ENCODE results near the gene CCM2.

Gene CCM2

GRCh38 chr7:45068236-45069023 is 68.4 kb downstream of the CCM2 start:
- DNase-seq = no peak

DNA sequence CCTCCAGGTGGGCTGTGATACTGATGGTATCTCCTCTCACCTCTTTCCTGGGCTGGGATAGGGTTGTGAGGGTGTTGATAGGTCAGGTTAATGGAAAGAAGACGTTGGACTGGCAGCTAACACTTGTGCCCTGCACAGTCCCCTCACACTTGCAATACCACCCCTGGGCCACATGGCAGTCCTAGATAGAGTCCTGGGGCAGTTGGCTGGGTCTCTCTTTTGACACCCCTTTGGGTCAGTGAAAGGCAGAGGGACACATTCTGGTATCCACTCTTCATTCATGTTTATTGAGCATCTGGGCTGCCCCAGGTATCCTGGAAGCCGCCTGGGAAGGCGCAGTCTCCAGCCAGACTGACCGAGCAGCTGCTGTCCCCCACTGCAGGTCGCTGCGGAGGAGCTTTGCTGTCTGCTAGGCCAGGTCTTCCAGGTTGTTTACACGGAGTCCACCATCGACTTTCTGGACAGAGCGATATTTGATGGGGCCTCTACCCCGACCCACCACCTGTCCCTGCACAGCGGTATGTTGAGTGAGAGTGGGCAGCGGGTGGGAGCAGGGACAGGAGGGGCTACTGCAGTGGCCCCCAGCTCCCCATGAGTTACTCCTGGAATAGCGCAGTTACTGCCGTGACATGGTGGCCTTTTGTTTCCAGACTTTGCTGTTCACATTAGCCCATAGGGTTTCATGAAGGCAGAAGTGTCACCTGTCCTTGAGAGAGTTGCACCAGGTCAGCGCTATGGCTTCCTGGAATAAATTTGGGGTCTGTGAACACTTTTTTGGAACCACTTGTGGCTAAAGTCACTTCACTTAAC is 69.6 kb downstream of the CCM2 start:
- DNase-seq = no peak

DNA sequence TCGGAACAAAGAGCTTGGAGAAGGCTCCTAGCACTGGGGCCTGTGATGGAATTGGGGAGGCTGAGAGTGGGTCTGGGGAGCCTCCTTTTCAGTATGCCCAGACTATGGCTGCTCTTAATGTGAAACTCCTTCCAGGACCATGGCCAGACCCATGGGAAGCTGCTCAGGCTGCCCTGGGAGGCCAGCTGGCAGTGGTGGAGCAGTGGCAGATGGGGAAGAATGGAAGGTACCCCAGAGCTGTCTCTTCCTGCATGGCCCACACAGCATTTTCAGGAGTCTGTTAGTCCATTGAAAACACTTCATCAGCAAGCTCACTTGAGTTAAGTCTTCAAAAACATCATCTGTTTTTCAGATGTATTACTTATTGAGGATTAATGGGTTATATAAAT is 70.2 kb downstream of the CCM2 start:
- DNase-seq = no peak

DNA sequence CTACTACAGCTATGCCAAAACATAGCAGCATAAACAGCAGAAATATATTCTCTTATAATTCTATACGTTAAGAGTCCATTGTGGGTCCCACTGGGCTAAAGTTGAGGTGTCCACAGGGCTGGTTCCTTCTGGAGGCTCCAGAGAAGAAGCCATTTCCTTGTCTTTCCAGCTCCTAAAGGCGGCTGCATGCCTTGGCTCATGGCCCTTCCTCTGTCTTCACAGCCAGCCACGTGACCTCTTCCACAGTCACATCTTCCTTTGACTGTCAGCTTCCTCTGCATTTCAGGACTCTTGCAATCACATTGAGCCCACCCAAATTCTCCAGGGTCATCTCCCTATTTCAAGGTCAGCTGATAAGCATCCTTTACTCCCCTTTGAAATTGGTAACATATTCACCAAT is 71.5 kb downstream of the CCM2 start:
- DNase-seq = no peak

GRCh38 chr7:45072131-45073030 is 72.4 kb downstream of the CCM2 start:
- no peak for DNase-seq

DNA sequence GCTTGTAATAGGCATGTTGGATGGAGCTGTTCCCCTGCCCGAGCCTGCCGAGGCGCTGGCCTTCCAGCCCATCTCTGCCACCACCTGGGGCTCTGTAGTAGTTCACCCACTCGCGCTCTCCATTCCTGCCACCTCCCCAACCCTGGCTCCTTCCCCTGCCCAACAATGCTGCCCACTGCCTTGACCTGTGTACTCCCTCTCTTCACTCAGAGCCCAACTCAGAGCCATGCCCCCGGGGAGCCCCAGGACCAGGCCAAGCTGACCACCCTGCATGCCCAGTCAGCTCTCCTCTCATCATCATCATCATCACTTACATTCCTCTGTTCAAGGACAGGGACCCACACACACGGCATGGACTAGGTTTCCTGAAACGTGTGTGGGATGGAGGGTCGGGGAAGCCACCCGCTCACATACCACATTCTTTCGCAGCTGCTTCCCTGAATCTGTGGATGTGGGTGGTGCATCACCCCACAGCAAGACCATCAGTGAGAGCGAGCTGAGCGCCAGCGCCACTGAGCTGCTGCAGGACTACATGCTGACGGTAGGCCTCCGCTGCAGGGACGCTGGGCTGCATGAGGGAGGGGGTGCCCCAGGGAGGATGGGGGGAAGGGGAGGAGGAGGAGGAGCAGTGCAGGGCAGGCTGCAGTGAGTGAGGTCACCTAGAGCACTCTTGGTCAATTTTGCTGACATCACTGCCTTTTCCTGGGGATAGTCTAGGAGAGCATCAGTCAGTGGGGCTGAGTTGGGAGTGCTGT is 73.2 kb downstream of the CCM2 start:
- DNase-seq = no peak

DNA sequence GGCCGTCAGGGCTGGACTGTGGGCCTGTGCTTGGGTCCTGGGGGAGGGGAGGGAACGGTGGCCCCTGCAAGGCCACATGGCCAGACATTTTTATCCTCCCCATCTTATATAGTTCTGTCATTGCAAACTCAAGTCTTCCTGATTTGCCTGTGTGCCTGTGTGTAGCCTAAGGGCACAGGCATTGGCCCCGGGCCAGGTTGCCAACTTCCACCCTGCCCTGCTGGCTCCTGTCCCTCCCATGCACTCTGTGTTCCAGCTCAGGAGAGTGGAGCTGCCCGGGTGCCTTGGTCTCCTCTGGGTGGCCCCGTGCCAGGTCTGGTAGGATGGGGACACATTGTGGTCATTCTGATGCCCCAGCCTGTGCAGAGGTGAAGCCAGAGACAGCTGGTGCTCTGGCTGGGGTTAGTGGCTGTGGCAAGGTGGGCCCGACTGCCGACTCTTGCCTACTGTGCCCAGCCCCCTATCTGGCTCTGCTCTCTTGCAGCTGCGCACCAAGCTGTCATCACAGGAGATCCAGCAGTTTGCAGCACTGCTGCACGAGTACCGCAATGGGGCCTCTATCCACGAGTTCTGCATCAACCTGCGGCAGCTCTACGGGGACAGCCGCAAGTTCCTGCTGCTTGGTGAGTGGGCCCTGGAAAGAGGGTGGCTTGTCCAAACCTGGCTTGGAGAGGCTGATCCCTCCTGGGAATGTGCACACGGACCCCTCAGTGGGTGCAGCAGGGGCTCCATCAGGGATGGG is 74.0 kb downstream of the CCM2 start:
- no peak for DNase-seq

DNA sequence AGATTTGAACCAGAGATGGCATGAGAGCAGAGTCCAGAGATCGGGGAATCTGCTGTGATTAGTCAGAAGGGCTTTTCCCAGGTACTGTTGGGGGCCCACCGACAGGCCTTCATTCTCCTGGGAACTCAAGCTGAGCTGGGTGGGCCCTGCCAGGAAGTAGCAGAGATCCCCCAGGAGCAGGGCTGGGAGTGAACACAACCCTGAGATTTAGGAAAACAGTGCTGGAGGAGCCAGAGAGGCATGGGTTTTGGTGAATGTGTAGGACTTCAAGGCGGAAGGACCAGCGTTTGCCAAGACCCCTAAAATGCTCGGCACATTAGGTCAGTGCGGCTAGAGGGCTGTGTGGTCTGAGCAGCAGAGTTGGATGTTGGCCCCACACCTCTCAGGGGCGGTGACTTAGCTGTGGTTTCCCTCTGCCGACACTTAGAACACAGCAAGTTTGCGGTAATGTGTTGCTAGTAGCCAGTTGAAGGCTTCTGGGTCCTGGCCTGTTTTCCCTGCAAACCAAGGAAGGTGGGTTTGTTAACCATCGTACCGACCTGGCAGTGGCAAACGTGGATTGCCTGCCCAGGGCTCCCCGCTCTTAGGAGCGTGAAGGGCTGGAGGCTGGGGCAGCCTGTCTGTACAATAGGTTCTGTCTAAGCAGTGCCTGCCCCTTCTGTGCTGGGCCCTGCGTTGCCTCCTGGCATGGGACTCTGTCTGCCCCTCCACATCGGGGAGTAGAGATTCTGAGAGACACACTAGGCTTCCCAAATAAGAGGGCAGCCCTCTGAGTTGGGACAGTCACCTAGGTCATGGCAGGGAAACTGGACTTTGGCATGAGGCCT is 74.7 kb downstream of the CCM2 start:
- no peak for DNase-seq

DNA sequence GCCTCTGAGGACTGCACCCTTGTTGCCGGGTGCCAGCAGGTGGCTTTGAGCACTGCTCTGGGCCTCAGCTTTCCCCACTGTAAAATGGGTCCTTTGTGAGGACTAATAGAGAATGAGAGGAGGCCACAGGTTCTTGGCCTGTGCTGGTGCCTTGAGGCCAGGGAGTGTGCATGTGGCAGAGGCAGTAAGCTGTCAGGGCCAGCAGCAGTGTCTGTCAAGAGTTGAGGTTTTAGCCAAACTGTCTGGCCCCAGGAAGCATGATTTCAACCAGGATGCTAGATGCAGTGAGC is 75.3 kb downstream of the CCM2 start:
- no peak for DNase-seq

DNA sequence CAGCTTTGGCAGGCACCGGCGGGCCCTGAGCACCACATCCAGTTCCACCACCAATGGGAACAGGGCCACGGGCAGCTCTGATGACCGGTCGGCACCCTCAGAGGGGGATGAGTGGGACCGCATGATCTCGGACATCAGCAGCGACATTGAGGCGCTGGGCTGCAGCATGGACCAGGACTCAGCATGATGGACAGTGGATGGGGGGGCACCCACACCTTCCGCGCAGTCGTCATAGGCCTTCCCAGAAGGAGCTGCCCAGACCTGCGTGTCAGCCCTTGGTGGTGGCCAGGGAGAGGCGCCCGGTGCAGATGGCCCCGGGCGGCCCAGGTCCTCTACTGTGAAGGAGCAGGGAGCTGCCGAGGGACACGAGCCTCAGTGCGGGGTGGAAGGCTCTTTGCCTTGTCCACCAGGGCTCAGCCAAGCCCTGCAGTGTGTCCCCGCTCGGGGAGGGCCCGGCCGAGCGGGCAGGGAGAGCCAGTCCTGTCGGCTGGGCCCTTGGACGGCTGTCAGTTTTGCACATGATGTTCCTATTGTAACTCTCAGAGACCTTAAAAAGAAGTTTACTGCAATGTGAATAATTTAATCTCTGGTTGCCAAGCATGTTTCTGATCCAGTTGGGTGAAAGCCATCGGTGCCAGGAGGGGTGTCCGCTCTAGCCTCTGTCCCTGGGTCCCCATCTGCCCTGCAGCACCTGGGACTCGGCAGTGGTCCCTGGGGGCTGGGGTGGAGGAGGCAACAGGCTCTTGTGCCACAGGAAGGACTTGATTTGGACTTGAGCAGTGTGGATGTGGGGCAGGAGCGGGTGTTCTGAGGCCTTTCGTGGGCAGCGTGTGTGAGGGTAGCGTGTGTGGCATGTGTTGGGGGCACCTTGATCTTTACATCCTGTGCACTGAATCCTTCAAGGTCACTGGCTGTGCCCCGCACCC is 76.1 kb downstream of the CCM2 start:
- DNase-seq = no peak

DNA sequence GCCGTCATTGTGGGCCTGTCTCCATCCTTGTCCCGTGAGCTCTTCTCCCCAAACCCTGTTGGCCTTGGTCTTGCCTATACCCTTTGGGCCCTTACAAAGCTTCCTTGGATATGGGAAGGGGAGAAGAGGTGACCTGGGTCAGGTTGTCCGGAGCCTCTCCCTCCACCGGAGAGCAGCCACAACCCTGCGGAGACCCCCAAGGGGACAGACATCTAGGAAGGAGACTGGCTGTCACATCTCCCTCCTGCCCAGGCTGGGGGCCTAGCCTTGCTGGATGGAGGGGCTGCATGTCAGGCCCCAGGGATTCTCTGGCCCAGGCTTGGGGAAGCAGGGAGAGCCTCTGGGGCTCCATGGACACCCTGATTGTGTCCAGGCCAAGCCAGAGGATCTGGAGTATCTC is 76.9 kb downstream of the CCM2 start:
- DNase-seq = no peak

DNA sequence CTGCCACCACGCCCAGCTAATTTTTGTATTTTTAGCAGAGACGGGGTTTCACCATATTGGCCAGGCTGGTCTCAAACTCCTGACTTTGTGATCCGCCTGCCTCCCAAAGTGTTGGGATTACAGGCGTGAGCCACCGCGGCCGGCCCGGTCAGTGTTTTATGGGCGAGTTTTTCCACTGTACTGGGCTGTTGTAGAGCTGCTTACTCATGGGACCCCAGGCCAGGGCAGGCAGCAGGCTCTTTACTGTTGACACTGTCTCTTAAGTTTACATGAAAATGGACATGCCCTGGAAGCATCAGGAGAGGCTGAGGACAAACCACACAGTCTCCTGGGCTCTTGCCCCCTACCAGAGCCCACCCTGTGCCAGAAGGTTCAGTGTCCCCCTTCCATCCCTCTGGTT is 77.6 kb downstream of the CCM2 start:
- DNase-seq = no peak

DNA sequence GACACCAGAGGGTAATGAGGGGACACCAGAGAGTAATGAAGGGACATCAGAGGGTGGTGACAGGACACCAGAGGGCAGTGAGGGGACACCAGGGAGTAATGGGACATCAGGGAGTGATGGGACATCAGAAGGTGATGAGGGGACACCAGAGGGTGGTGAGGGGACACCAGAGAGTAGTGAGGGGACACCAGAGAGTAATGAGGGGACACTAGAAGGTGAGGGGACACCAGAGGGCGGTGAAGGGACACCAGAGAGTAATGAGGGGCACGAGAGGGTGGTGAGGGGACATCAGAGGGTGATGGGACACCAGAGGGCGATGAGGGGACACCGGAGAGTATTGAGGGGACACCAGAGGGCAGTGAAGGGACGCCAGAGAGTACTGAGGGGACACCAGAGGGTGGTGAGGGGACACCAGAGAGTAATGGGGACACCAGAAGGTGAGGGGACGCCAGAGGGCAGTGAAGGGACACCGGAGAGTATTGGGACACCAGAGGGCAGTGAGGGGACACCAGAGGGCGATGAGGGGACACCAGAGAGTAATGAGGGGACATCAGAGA is 78.2 kb downstream of the CCM2 start:
- DNase-seq = no peak

- DNase-seq = peak in 1 of 6 experiments; percentile 34
Measured at GRCh38 chr7:45080265-45080957, 80.4 kb downstream of the CCM2 start.

GRCh38 chr7:45080958-45081669 is 81.1 kb downstream of the CCM2 start:
- DNase-seq = peak in 1 of 6 experiments; percentile 4

DNA sequence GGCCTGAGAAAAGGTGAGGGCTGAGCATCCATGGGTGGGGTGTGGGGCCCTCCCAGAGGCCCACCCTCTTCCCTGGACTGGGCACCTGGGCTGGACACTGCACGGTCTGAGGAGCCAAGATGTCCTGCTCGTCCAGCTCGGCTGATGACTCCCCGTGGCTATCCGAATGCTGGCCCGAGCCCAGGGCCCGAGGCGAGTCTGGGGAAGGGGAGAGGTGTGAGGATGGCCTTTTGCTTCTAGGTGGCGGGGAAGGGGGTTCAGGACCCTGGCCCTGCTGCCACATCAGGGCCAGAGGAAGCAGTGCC is 81.6 kb downstream of the CCM2 start:
- no peak for DNase-seq

DNA sequence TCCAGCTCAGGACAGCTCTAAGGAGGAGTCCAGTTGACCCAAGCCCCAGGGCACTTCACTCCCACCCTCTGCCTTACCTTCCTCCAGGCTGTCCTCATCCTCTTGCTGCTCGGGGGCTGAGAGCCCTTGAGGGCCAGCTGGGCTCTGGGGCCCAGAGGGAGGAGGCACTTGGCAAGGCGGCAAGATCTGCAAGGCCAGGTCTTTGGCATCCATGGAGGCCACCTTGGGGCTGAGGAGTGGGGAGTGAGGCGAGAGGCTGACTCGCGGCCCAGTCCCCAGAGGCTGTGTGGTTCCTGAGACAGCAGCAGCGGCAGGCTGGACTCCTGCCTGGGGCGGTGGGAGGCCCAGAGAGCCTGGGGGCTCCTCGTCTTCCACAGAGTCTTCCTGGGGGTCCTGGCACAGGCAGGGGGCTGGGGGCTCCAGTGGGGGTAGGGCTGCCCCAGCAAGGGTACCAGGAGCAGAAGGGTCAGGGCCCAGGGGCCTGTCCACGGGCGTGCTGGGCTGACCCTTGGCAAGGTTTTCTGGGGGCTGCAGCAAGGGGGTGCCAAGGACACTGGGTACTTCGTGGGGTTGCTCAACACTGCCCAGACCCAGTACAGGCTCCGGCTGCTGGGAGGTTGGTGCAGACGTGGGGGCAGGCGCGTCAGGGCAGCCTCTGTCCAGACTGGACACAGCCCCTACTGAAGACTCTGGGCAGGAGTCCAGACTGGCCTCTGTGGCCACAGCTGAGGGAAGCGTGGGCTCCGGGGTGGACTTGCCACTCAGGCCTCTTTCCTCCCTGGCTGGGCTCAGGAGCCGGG is 82.2 kb downstream of the CCM2 start:
- DNase-seq = no peak

Measured in stimulated activated naive CD4-positive, alpha-beta T cell (primary cell).